Measurements from ENCODE around the gene SH2D3C. TPM values are rescaled to one million over a fixed set of nuclear protein-coding genes. Genes with fewer than 3 reads are reported as not detected.

The SH2D3C gene
- total and polyA plus RNA-seq, 2 donors from 2014 or later: 13.7 to 27.7 TPM

- intact Hi-C loops (cut with DNase I): no loop called here
- TF ChIP-seq, protein P1, sequence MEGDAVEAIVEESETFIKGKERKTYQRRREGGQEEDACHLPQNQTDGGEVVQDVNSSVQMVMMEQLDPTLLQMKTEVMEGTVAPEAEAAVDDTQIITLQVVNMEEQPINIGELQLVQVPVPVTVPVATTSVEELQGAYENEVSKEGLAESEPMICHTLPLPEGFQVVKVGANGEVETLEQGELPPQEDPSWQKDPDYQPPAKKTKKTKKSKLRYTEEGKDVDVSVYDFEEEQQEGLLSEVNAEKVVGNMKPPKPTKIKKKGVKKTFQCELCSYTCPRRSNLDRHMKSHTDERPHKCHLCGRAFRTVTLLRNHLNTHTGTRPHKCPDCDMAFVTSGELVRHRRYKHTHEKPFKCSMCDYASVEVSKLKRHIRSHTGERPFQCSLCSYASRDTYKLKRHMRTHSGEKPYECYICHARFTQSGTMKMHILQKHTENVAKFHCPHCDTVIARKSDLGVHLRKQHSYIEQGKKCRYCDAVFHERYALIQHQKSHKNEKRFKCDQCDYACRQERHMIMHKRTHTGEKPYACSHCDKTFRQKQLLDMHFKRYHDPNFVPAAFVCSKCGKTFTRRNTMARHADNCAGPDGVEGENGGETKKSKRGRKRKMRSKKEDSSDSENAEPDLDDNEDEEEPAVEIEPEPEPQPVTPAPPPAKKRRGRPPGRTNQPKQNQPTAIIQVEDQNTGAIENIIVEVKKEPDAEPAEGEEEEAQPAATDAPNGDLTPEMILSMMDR (IDR thresholded peaks at IDR 0.05; ENCODE audit: borderline replicate concordance, extremely low read depth, insufficient read depth): no peak
- peak; percentile 95 for FAIRE-seq
Measured at GRCh38 chr9:127715470-127716337, 62.8 kb downstream of the SH2D3C start, which contains the start of the genes PTRH1 and TTC16. TSS of gene PTRH1 (minus strand) at chr9:127715663. CDS start at chr9:127715639, 24 bp downstream. TSS of gene TTC16 (plus strand) at chr9:127716079. CDS start at chr9:127716146, 67 bp downstream.

DNA sequence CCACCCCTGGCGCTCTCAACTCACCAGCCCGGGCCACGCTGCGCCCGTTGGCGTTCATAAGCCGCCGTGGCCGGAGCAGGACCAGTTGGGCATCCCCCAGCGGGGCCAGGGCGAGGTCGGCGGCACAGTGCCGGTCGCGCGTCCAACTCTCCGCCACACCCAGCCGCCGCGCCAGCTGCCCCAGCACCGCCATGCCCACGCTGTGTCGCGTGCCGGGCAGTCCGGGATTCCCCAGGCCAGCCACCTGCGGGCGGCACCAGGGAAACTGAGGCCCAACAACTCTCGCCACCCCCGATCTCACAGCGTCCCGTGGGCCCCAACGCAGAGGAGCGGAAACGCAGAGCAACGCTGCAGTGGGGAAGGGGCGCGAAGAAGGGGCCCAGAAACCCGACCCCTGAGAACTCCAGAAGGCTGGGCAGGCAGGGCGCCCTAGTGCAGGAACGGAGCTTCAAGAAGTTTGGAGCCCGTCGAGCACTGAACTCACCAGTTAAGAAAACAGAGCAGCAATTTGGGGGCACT, 63.5 kb downstream of the SH2D3C start:
- intact Hi-C loops (cut with DNase I): no loop called here
- Histone ChIP-seq H3K9me3 (ENCODE audit: control insufficient read depth in 2 of 3, insufficient read depth in 1 of 3, low read length in 3 of 3) (no peaks in the 10 kb centered on the region), H3K27ac (ENCODE audit: low read depth in 2 of 2, low read length in 2 of 2) (peak overlapping the region in 1 of 2 donors; percentile 77), H3K27me3 (ENCODE audit: control insufficient read depth, insufficient read depth, low read length) (no peaks in the 10 kb centered on the region), H3K4me1 (ENCODE audit: control insufficient read depth in 2 of 3, insufficient read depth in 2 of 3, low read depth in 1 of 3, low read length in 3 of 3) (peaks cover 0 to 12% (median 3%) of the 10 kb centered on the region in 3 donors), H3K9ac (ENCODE audit: low read length in 3 of 3) (peak overlapping the region; percentile 42 to 73 (median 71)), H3K36me3 (ENCODE audit: control insufficient read depth in 2 of 3, insufficient read depth in 3 of 3, low read length in 3 of 3) (no peaks in the 10 kb centered on the region), H3K4me3 (ENCODE audit: low read length in 3 of 3) (peak overlapping the region; percentile 62 to 91 (median 91))
- TF ChIP-seq, protein P1 (IDR thresholded peaks at IDR 0.05; ENCODE audit: borderline replicate concordance, extremely low read depth, insufficient read depth): no peak
- DNase-seq: peak in 1 of 5 donors; percentile 85
- no peak for FAIRE-seq

More at GRCh38 chr9:127715470-127716337, 62.8 kb downstream of the SH2D3C start, which contains the start of the genes PTRH1 and TTC16:
- peak; percentile 97 to 99 (median 97) for DNase-seq
- H3K36me3 ChIP-seq (ENCODE audit: control insufficient read depth in 2 of 3, insufficient read depth in 3 of 3, low read length in 3 of 3): no peaks in the 10 kb centered on the region
- H3K4me1 ChIP-seq (ENCODE audit: control insufficient read depth in 2 of 3, insufficient read depth in 2 of 3, low read depth in 1 of 3, low read length in 3 of 3): peaks cover 0 to 12% (median 3%) of the 10 kb centered on the region in 3 donors
- no peaks in the 10 kb centered on the region for H3K27me3 ChIP-seq (ENCODE audit: control insufficient read depth, insufficient read depth, low read length)
- peak within 1 kb of the TSS; percentile 71 to 76 (median 73) for H3K9ac ChIP-seq (ENCODE audit: low read length in 3 of 3)
- no peaks in the 10 kb centered on the region for H3K9me3 ChIP-seq (ENCODE audit: control insufficient read depth in 2 of 3, insufficient read depth in 1 of 3, low read length in 3 of 3)
- peak within 1 kb of the TSS; percentile 77 to 91 for H3K27ac ChIP-seq (ENCODE audit: low read depth in 2 of 2, low read length in 2 of 2)
- H3K4me3 ChIP-seq (ENCODE audit: low read length in 3 of 3): peak within 1 kb of the TSS; percentile 80 to 94 (median 91)

DNA sequence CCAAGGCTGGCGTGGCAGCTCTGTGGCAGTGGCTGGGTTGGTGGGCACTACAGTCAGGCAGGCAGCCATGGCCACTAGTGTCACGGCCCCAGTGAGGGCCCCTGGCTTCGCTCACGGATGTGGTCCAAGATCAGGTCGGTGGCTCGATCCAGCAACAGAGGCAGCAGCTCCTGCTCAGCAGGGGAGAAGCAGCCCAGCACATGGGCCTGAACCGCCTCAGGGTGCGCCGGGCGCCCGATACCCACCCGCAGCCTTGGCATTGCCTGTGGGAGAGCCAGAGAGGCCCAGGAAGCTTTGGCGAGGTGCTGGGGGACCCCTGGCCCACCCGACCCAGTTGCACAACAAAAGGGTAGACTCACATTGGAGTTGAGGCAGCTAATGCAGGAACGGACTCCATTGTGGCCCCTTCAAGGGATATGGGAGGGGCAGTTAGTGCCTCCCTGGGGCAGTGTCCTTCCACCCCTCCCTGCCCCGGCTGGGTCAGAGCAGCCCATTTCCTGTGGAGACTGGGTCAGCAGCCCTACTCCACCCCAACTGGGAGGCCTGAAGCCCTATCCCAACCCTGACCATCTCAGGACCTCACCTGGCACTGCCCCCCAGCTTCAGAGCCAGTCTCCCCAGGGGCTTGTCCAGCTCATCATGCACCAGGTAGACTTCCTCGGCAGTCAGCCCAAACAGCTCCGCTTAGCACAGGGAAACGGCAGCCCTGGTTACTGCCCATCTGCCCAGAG, 64.3 kb downstream of the SH2D3C start:
- H3K9me3 ChIP-seq (ENCODE audit: control insufficient read depth in 2 of 3, insufficient read depth in 1 of 3, low read length in 3 of 3): no peaks in the 10 kb centered on the region
- intact Hi-C loops (cut with DNase I): no loop called here
- DNase-seq (peak in 1 of 5 donors; percentile 58), FAIRE-seq (no peak)
- no peaks in the 10 kb centered on the region for H3K36me3 ChIP-seq (ENCODE audit: control insufficient read depth in 2 of 3, insufficient read depth in 3 of 3, low read length in 3 of 3)
- no peak overlapping the region for H3K27ac ChIP-seq (ENCODE audit: low read depth in 2 of 2, low read length in 2 of 2)
- no peaks in the 10 kb centered on the region for H3K27me3 ChIP-seq (ENCODE audit: control insufficient read depth, insufficient read depth, low read length)
- no peak overlapping the region for H3K9ac ChIP-seq (ENCODE audit: low read length in 3 of 3)
- TF ChIP-seq, protein P1 (IDR thresholded peaks at IDR 0.05; ENCODE audit: borderline replicate concordance, extremely low read depth, insufficient read depth): no peak
- H3K4me1 ChIP-seq (ENCODE audit: control insufficient read depth in 2 of 3, insufficient read depth in 2 of 3, low read depth in 1 of 3, low read length in 3 of 3): peaks cover 0 to 12% (median 3%) of the 10 kb centered on the region in 3 donors
- H3K4me3 ChIP-seq (ENCODE audit: low read length in 3 of 3): peak overlapping the region in 1 of 3 donors; percentile 25
